ENCODE results near the gene SPATA18. TPM values are rescaled to one million over a fixed set of nuclear protein-coding genes. Genes with fewer than 3 reads are reported as not detected.

Gene SPATA18
- total and polyA plus RNA-seq, 10 donors, result 0.18 to 3.3 (median 0.68) TPM

GRCh38 chr4:52105276-52105675 lies 54.2 kb downstream of the SPATA18 start:
- no peak for DNase-seq
- 94 to 99% (median 96%) methylated on average over 5 of the region's 5 CpGs for WGBS, 5 donors
- no peaks in the 10 kb centered on the region for H3K36me3 ChIP-seq
- H3K4me3 ChIP-seq, result no peak overlapping the region
- no peaks in the 10 kb centered on the region for H3K27me3 ChIP-seq (replicated peaks in 1 of 7)
- intact Hi-C loops (cut with DNase I; ENCODE audit: low total_unique reads), result no loop called here
- TF ChIP-seq POLR2A (IDR thresholded peaks at IDR 0.05) (no peak), CTCF (IDR thresholded peaks at IDR 0.05 in 8 of 11, conservative IDR thresholded peaks at IDR 0.05 in 3 of 11) (no peak), POLR2AphosphoS5 (IDR thresholded peaks at IDR 0.05) (no peak)
- no peak overlapping the region for H3K27ac ChIP-seq
- H3K4me1 ChIP-seq, result no peaks in the 10 kb centered on the region
- H3K9me3 ChIP-seq, result no peaks in the 10 kb centered on the region

GRCh38 chr4:52106191-52106590 lies 55.1 kb downstream of the SPATA18 start:
- H3K27ac ChIP-seq, result no peak overlapping the region
- H3K9me3 ChIP-seq, result no peaks in the 10 kb centered on the region
- no peak for TF ChIP-seq CTCF (IDR thresholded peaks at IDR 0.05 in 8 of 11, conservative IDR thresholded peaks at IDR 0.05 in 3 of 11)
- TF ChIP-seq POLR2AphosphoS5 (IDR thresholded peaks at IDR 0.05), result no peak
- no peak for TF ChIP-seq POLR2A (IDR thresholded peaks at IDR 0.05)
- 4 to 24% (median 16%) methylated on average over 1 of the region's 1 CpG for WGBS, 5 donors
- H3K27me3 ChIP-seq (replicated peaks in 1 of 7), result no peaks in the 10 kb centered on the region
- no peaks in the 10 kb centered on the region for H3K4me1 ChIP-seq
- no peak overlapping the region for H3K4me3 ChIP-seq
- intact Hi-C loops (cut with DNase I; ENCODE audit: low total_unique reads), result no loop called here
- no peak for DNase-seq
- no peaks in the 10 kb centered on the region for H3K36me3 ChIP-seq

GRCh38 chr4:52106660-52107059 lies 55.6 kb downstream of the SPATA18 start:
- Histone ChIP-seq H3K4me3 (no peak overlapping the region), H3K9me3 (no peaks in the 10 kb centered on the region), H3K4me1 (no peaks in the 10 kb centered on the region), H3K36me3 (no peaks in the 10 kb centered on the region), H3K27me3 (replicated peaks in 1 of 7) (no peaks in the 10 kb centered on the region), H3K27ac (no peak overlapping the region)
- intact Hi-C loops (cut with DNase I; ENCODE audit: low total_unique reads), result no loop called here
- 64 to 77% (median 74%) methylated on average over 5 of the region's 5 CpGs for WGBS, 5 donors
- DNase-seq, result no peak
- TF ChIP-seq CTCF (IDR thresholded peaks at IDR 0.05 in 8 of 11, conservative IDR thresholded peaks at IDR 0.05 in 3 of 11) (no peak), POLR2A (IDR thresholded peaks at IDR 0.05) (no peak), POLR2AphosphoS5 (IDR thresholded peaks at IDR 0.05) (no peak)

- Histone ChIP-seq H3K4me3 (no peak overlapping the region), H3K4me1 (no peaks in the 10 kb centered on the region), H3K36me3 (no peaks in the 10 kb centered on the region), H3K27me3 (replicated peaks in 1 of 7) (no peaks in the 10 kb centered on the region), H3K9me3 (no peaks in the 10 kb centered on the region), H3K27ac (no peak overlapping the region)
- no peak for DNase-seq
- intact Hi-C loops (cut with DNase I; ENCODE audit: low total_unique reads), result no loop called here
- 82 to 95% (median 88%) methylated on average over 3 of the region's 3 CpGs for WGBS, 5 donors
- TF ChIP-seq CTCF (IDR thresholded peaks at IDR 0.05 in 8 of 11, conservative IDR thresholded peaks at IDR 0.05 in 3 of 11) (no peak), POLR2A (IDR thresholded peaks at IDR 0.05) (no peak), POLR2AphosphoS5 (IDR thresholded peaks at IDR 0.05) (no peak)
Measured at GRCh38 chr4:52107336-52107735, 56.2 kb downstream of the SPATA18 start.

Data from spleen (tissue), 11 donors.